T-helper 1 cell treated with Interleukin-12 subunit alpha and Interleukin-12 subunit beta and Interleukin-4 antibody, amounts not matched to agents 30 ng/mL and 1 ng/mL, for 36 hours (primary cell): ENCODE measurements around the gene YIPF2. TPM values are rescaled to one million over a fixed set of nuclear protein-coding genes. Genes with fewer than 3 reads are reported as not detected.
"Not testable (repeated sequence)": the region's sequence is repeated elsewhere in the genome, so short reads cannot be mapped to it uniquely, and the experiment has no call there.

Experiments used
- intact Hi-C: fragments of 100-400 bp; cut with micrococcal nuclease; formaldehyde crosslinking; loops from one replicate; pipeline ENCODE4 v1.15.1; 2024
- total RNA-seq: library from RNA; stranded (reverse); gene quantifications from 2 replicates; pipeline ENCODE4 v1.2.3, GENCODE V29; 2022

The YIPF2 gene
- total RNA-seq = 27.0 and 32.0 TPM in 2 replicates

- intact Hi-C loops = loop anchor here (1.0 to 5.0 kb wide), 6 partner anchors 32 to 274 kb away; partner anchors contain the start of genes CARM1, DNM2, ILF3 and TMED1
Observed at GRCh38 chr19:10928563-10929401, at the start of gene YIPF2, which contains the start of gene TIMM29. Gene YIPF2 (minus strand): TSS chr19:10928639. CDS start chr19:10928410, 229 bp downstream. Gene TIMM29 (plus strand): TSS chr19:10928811. CDS start chr19:10928823, 12 bp downstream.

- intact Hi-C loops = no loop called here
Observed at GRCh38 chr19:10977742-10978092, 49.3 kb upstream of the YIPF2 start.

GRCh38 chr19:10976131-10976892, 47.9 kb upstream of the YIPF2 start:
- intact Hi-C loops = no loop called here

GRCh38 chr19:10975374-10976130, 47.1 kb upstream of the YIPF2 start:
- intact Hi-C loops = no loop called here

- intact Hi-C loops = no loop called here
Observed at GRCh38 chr19:10971107-10971726, 42.8 kb upstream of the YIPF2 start.

- intact Hi-C loops = no loop called here
Observed at GRCh38 chr19:10968527-10969135, 40.2 kb upstream of the YIPF2 start.

GRCh38 chr19:10966809-10967208, 38.4 kb upstream of the YIPF2 start:
- intact Hi-C loops = no loop called here

GRCh38 chr19:10965398-10965797, 37.0 kb upstream of the YIPF2 start:
- intact Hi-C loops = no loop called here

GRCh38 chr19:10964903-10965302, 36.5 kb upstream of the YIPF2 start:
- intact Hi-C loops = loop anchor here (5.0 kb wide), 1 partner anchor 472 kb away; the partner anchor contains the start of genes ODAD3 and PRKCSH

GRCh38 chr19:10963865-10964264, 35.4 kb upstream of the YIPF2 start:
- intact Hi-C loops = loop anchor here (5.0 kb wide), 1 partner anchor 473 kb away; the partner anchor contains the start of genes ODAD3 and PRKCSH

- intact Hi-C loops = loop anchor here (5.0 kb wide), 1 partner anchor 474 kb away; the partner anchor contains the start of genes ODAD3 and PRKCSH
Observed at GRCh38 chr19:10962863-10963262, 34.4 kb upstream of the YIPF2 start.

GRCh38 chr19:10961073-10961860, 32.8 kb upstream of the YIPF2 start:
- intact Hi-C loops = loop anchor here (1.0 to 5.0 kb wide), 6 partner anchors 19 to 476 kb away; partner anchors contain the start of genes CARM1, KRI1, ODAD3 and PRKCSH

GRCh38 chr19:10960314-10961072, 32.1 kb upstream of the YIPF2 start, which contains the start of gene SMARCA4:
Gene SMARCA4 (plus strand): TSS chr19:10961030. CDS start chr19:10984152, 23,122 bp downstream.
- intact Hi-C loops = loop anchor here (1.0 to 5.0 kb wide), 10 partner anchors 18 to 477 kb away; partner anchors contain the start of genes CARM1, ILF3, KRI1 and LDLR

GRCh38 chr19:10959277-10959968, 31.0 kb upstream of the YIPF2 start:
- intact Hi-C loops = not testable (repeated sequence)

GRCh38 chr19:10952809-10953208, 24.4 kb upstream of the YIPF2 start:
- intact Hi-C loops = no loop called here

- intact Hi-C loops = no loop called here
Observed at GRCh38 chr19:10946958-10947657, 18.7 kb upstream of the YIPF2 start.

- intact Hi-C loops = no loop called here
Observed at GRCh38 chr19:10945264-10945663, 16.8 kb upstream of the YIPF2 start.
